ENCODE measurements around the gene APP.

DNA sequence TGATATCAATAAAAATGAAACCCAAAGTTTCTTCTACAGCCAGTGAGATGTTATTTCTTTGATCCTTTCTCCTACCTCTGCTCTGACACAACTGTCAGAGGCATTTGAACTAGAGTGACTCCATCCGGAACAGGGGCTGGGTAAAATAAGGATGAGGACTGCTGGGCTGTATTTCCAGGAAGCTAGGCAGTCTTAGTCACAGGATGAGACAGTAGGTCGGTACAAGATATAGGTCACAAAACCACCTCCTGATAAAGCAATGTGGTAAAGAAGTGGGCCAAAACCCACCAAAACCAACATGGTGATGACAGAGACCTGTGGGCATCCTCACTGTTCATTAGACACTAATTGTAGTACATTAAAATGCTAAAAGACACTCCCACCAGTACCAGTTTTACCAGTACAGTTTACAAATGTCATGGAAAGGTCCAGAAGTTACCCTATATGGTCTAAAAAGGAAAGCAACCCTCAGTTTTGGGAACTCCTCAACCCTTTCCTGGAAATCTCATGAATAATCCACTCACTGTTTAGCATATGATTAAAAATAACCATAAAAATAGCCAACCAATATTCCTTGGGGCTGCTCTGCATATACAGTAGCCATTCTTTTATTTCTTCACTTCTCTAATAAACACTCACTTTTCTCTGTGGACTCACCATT, 339.1 kb downstream of the APP start:
- TF ChIP-seq CTCF (IDR thresholded peaks at IDR 0.05; ENCODE audit: insufficient read depth, low read length) (no peak), GABPA (IDR thresholded peaks at IDR 0.05; ENCODE audit: low read depth) (no peak)
